Measurements from ENCODE around the gene KCNQ5.
"Not testable (repeated sequence)": the region's sequence is repeated elsewhere in the genome, so short reads cannot be mapped to it uniquely, and the experiment has no call there.

The KCNQ5 gene

GRCh38 chr6:72864799-72865198 is 242.9 kb downstream of the KCNQ5 start:
- Histone ChIP-seq H3K9me3 (ENCODE audit: control insufficient read depth, insufficient read depth, low read length) (no peaks in the 10 kb centered on the region), H3K4me3 (ENCODE audit: low read depth, low read length) (no peak overlapping the region), H3K4me1 (ENCODE audit: control insufficient read depth, insufficient read depth, low read length) (0 out of 2 replicates have a peak, but pooled peaks cover 3% of the 10 kb centered on the region), H3K9ac (ENCODE audit: low read depth, low read length) (no peak overlapping the region), H3K27me3 (ENCODE audit: control insufficient read depth, insufficient read depth, low read length) (no peaks in the 10 kb centered on the region), H3K36me3 (ENCODE audit: control insufficient read depth, insufficient read depth, low read length) (no peaks in the 10 kb centered on the region), H3K27ac (ENCODE audit: low read depth, low read length) (no peak overlapping the region)

DNA sequence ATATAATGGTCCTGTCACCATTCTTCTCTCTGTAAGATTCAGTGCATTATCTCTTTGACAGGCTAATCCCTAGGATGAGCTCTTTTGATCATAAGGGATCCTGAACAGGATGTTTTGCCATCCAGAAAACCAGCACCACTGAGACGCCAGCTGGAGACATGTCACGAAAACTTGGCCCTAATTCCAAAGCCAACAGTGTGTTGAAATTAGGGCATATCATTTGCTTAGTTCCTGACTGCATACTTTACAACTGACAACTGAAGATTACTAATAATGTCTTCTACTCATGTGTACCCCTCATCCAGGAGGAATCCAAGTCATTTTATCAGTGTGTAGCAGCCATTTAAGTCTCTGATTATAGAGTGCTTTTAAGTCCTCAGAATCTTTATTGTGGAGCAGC is 243.6 kb downstream of the KCNQ5 start:
- Histone ChIP-seq H3K27ac (ENCODE audit: low read depth, low read length) (no peak overlapping the region), H3K4me1 (ENCODE audit: control insufficient read depth, insufficient read depth, low read length) (0 out of 2 replicates have a peak, but pooled peaks cover 7% of the 10 kb centered on the region), H3K9ac (ENCODE audit: low read depth, low read length) (no peak overlapping the region), H3K27me3 (ENCODE audit: control insufficient read depth, insufficient read depth, low read length) (no peaks in the 10 kb centered on the region), H3K9me3 (ENCODE audit: control insufficient read depth, insufficient read depth, low read length) (no peaks in the 10 kb centered on the region), H3K36me3 (ENCODE audit: control insufficient read depth, insufficient read depth, low read length) (no peaks in the 10 kb centered on the region), H3K4me3 (ENCODE audit: low read depth, low read length) (no peak overlapping the region)

- H3K4me3 ChIP-seq (ENCODE audit: low read depth, low read length): no peak overlapping the region
- no peaks in the 10 kb centered on the region for H3K9me3 ChIP-seq (ENCODE audit: control insufficient read depth, insufficient read depth, low read length)
- no peak overlapping the region for H3K9ac ChIP-seq (ENCODE audit: low read depth, low read length)
- no peaks in the 10 kb centered on the region for H3K36me3 ChIP-seq (ENCODE audit: control insufficient read depth, insufficient read depth, low read length)
- H3K27ac ChIP-seq (ENCODE audit: low read depth, low read length): no peak overlapping the region
- no peaks in the 10 kb centered on the region for H3K27me3 ChIP-seq (ENCODE audit: control insufficient read depth, insufficient read depth, low read length)
- peaks cover 12% of the 10 kb centered on the region; the same call in 1 of the 2 replicates for H3K4me1 ChIP-seq (ENCODE audit: control insufficient read depth, insufficient read depth, low read length)
Measured at GRCh38 chr6:72869621-72870020, 247.8 kb downstream of the KCNQ5 start.

GRCh38 chr6:72873433-72873832 is 251.6 kb downstream of the KCNQ5 start:
- Histone ChIP-seq H3K9ac (ENCODE audit: low read depth, low read length) (no peak overlapping the region), H3K36me3 (ENCODE audit: control insufficient read depth, insufficient read depth, low read length) (no peaks in the 10 kb centered on the region), H3K4me3 (ENCODE audit: low read depth, low read length) (no peak overlapping the region), H3K27ac (ENCODE audit: low read depth, low read length) (no peak overlapping the region), H3K9me3 (ENCODE audit: control insufficient read depth, insufficient read depth, low read length) (no peaks in the 10 kb centered on the region), H3K27me3 (ENCODE audit: control insufficient read depth, insufficient read depth, low read length) (no peaks in the 10 kb centered on the region), H3K4me1 (ENCODE audit: control insufficient read depth, insufficient read depth, low read length) (peaks cover 12% of the 10 kb centered on the region; the same call in 1 of the 2 replicates)

DNA sequence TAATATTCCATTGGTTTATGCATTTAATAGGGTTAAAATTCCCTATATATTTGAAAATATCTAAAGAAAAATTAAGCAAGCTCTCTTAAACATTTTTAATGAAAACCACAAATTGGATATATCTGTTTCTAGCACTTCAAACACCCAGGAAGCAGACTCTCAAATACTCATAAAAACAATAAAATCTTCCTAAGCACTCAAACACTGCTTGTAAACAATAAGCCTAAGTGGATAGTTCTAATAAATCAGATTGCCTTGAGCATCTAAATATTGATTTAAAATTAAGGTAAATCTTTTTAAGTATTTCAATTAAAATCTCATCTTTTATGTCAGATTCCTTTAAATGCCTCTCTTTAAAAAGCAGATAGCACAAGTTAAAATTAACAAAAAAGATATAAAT is 254.4 kb downstream of the KCNQ5 start:
- Histone ChIP-seq H3K27me3 (ENCODE audit: control insufficient read depth, insufficient read depth, low read length) (no peaks in the 10 kb centered on the region), H3K27ac (ENCODE audit: low read depth, low read length) (no peak overlapping the region), H3K9me3 (ENCODE audit: control insufficient read depth, insufficient read depth, low read length) (no peaks in the 10 kb centered on the region), H3K9ac (ENCODE audit: low read depth, low read length) (no peak overlapping the region), H3K36me3 (ENCODE audit: control insufficient read depth, insufficient read depth, low read length) (no peaks in the 10 kb centered on the region), H3K4me3 (ENCODE audit: low read depth, low read length) (no peak overlapping the region), H3K4me1 (ENCODE audit: control insufficient read depth, insufficient read depth, low read length) (peaks cover 5% of the 10 kb centered on the region; the same call in 1 of the 2 replicates)

GRCh38 chr6:72886170-72886569 is 264.3 kb downstream of the KCNQ5 start:
- Histone ChIP-seq H3K27me3 (ENCODE audit: control insufficient read depth, insufficient read depth, low read length) (no peaks in the 10 kb centered on the region), H3K36me3 (ENCODE audit: control insufficient read depth, insufficient read depth, low read length) (no peaks in the 10 kb centered on the region), H3K4me3 (ENCODE audit: low read depth, low read length) (no peak overlapping the region), H3K27ac (ENCODE audit: low read depth, low read length) (no peak overlapping the region), H3K4me1 (ENCODE audit: control insufficient read depth, insufficient read depth, low read length) (no peaks in the 10 kb centered on the region), H3K9me3 (ENCODE audit: control insufficient read depth, insufficient read depth, low read length) (0 out of 2 replicates have a peak, but pooled peaks cover 3% of the 10 kb centered on the region), H3K9ac (ENCODE audit: low read depth, low read length) (no peak overlapping the region)

- no peak overlapping the region for H3K9ac ChIP-seq (ENCODE audit: low read depth, low read length)
- no peaks in the 10 kb centered on the region for H3K4me1 ChIP-seq (ENCODE audit: control insufficient read depth, insufficient read depth, low read length)
- no peaks in the 10 kb centered on the region for H3K27me3 ChIP-seq (ENCODE audit: control insufficient read depth, insufficient read depth, low read length)
- no peak overlapping the region for H3K4me3 ChIP-seq (ENCODE audit: low read depth, low read length)
- H3K27ac ChIP-seq (ENCODE audit: low read depth, low read length): no peak overlapping the region
- H3K36me3 ChIP-seq (ENCODE audit: control insufficient read depth, insufficient read depth, low read length): no peaks in the 10 kb centered on the region
- 0 out of 2 replicates have a peak, but pooled peaks cover 3% of the 10 kb centered on the region for H3K9me3 ChIP-seq (ENCODE audit: control insufficient read depth, insufficient read depth, low read length)
Measured at GRCh38 chr6:72890233-72890632, 268.4 kb downstream of the KCNQ5 start.

GRCh38 chr6:72890671-72891070 is 268.8 kb downstream of the KCNQ5 start:
- Histone ChIP-seq H3K36me3 (ENCODE audit: control insufficient read depth, insufficient read depth, low read length) (no peaks in the 10 kb centered on the region), H3K4me1 (ENCODE audit: control insufficient read depth, insufficient read depth, low read length) (no peaks in the 10 kb centered on the region), H3K9ac (ENCODE audit: low read depth, low read length) (no peak overlapping the region), H3K27ac (ENCODE audit: low read depth, low read length) (no peak overlapping the region), H3K27me3 (ENCODE audit: control insufficient read depth, insufficient read depth, low read length) (no peaks in the 10 kb centered on the region), H3K9me3 (ENCODE audit: control insufficient read depth, insufficient read depth, low read length) (0 out of 2 replicates have a peak, but pooled peaks cover 3% of the 10 kb centered on the region), H3K4me3 (ENCODE audit: low read depth, low read length) (no peak overlapping the region)

- Histone ChIP-seq H3K4me3 (ENCODE audit: low read depth, low read length) (no peak overlapping the region), H3K36me3 (ENCODE audit: control insufficient read depth, insufficient read depth, low read length) (no peaks in the 10 kb centered on the region), H3K27me3 (ENCODE audit: control insufficient read depth, insufficient read depth, low read length) (no peaks in the 10 kb centered on the region), H3K9me3 (ENCODE audit: control insufficient read depth, insufficient read depth, low read length) (no peaks in the 10 kb centered on the region), H3K9ac (ENCODE audit: low read depth, low read length) (no peak overlapping the region), H3K4me1 (ENCODE audit: control insufficient read depth, insufficient read depth, low read length) (no peaks in the 10 kb centered on the region), H3K27ac (ENCODE audit: low read depth, low read length) (no peak overlapping the region)
Measured at GRCh38 chr6:72892901-72893300, 271.0 kb downstream of the KCNQ5 start.

DNA sequence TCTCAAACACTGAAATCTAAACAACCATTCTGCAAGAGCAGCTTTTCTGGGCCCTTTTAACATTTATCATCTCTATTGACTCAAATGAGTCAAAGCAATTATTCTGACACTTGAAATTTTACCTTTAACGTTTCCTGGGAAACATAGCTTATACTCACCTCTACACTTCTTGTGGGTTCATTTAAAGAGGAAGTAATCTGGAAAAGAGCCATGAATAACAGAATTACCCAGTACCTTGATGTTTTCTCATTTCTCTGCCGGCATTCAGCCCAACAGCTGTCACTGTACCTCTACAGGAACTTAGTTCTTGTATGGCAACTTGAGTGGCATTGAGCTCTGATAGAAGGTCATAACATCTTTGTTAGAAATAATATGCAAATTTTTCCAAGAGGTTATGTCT is 272.2 kb downstream of the KCNQ5 start:
- Histone ChIP-seq H3K9ac (ENCODE audit: low read depth, low read length) (no peak overlapping the region), H3K27me3 (ENCODE audit: control insufficient read depth, insufficient read depth, low read length) (no peaks in the 10 kb centered on the region), H3K27ac (ENCODE audit: low read depth, low read length) (no peak overlapping the region), H3K4me1 (ENCODE audit: control insufficient read depth, insufficient read depth, low read length) (no peaks in the 10 kb centered on the region), H3K36me3 (ENCODE audit: control insufficient read depth, insufficient read depth, low read length) (no peaks in the 10 kb centered on the region), H3K9me3 (ENCODE audit: control insufficient read depth, insufficient read depth, low read length) (no peaks in the 10 kb centered on the region), H3K4me3 (ENCODE audit: low read depth, low read length) (no peak overlapping the region)

- H3K9me3 ChIP-seq (ENCODE audit: control insufficient read depth, insufficient read depth, low read length); H3K27ac ChIP-seq (ENCODE audit: low read depth, low read length); H3K9ac ChIP-seq (ENCODE audit: low read depth, low read length); H3K4me3 ChIP-seq (ENCODE audit: low read depth, low read length); H3K4me1 ChIP-seq (ENCODE audit: control insufficient read depth, insufficient read depth, low read length); H3K36me3 ChIP-seq (ENCODE audit: control insufficient read depth, insufficient read depth, low read length); H3K27me3 ChIP-seq (ENCODE audit: control insufficient read depth, insufficient read depth, low read length): not testable (repeated sequence)
Measured at GRCh38 chr6:72898313-72898712, 276.4 kb downstream of the KCNQ5 start.

Data from HUES48 (cell line).